Stomach (tissue), 4 donors: ENCODE measurements around the gene MED13L.

Source experiments
- EP300 ChIP-seq: sonication (generic); formaldehyde crosslinking; IDR thresholded peaks from one replicate; pipeline ENCODE4 v1.6.1; 2017; ENCODE audit warnings: antibody characterized with exemption
- POLR2A ChIP-seq, 4 donors: fragments of 450-650 bp; IDR thresholded peaks; one replicate each; pipeline ENCODE4 v1.6.1; 2016; ENCODE audit warnings: antibody characterized with exemption in 4 of 4, control low read depth in 2 of 4, mild to moderate bottlenecking in 1 of 4, moderate library complexity in 1 of 4
- POLR2AphosphoS5 ChIP-seq, 3 donors: sonication (generic); formaldehyde crosslinking; IDR thresholded peaks; one replicate each; pipeline ENCODE4 v1.6.1; 2016; ENCODE audit warnings: antibody characterized with exemption in 3 of 3
- TF ChIP-seq, protein P1 (sequence below), 7 experiments: fragments of 450-650 bp in 4 of 7; fragments of 200-600 bp in 3 of 7; sonication (generic) in 3 of 7; IDR thresholded peaks; one replicate each; pipeline ENCODE4 v1.5.1; 2016 to 2019; ENCODE audit warnings: antibody characterized with exemption in 7 of 7, control low read depth in 2 of 7, mild to moderate bottlenecking in 1 of 7

DNA sequence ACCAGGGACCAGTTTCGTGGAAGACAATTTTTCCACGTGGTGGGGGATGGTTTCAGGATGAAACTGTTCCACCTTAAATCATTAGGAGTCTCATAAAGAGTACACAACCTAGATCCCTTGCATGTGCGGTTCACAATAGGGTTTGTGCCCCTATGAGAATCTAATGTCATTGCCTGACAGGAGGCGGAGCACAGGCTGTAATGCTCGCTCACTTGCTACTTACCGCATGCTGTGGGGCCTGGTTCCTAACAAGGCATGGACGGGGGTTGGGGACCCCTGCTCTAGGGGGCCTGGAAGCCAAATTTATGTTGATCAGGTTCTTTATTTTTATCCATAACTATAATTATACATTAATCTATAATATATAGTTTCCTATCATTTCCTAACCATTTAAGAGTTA, 315.3 kb downstream of the MED13L start:
- TF ChIP-seq POLR2A (IDR thresholded peaks at IDR 0.05), result no peak
- TF ChIP-seq, protein P1, sequence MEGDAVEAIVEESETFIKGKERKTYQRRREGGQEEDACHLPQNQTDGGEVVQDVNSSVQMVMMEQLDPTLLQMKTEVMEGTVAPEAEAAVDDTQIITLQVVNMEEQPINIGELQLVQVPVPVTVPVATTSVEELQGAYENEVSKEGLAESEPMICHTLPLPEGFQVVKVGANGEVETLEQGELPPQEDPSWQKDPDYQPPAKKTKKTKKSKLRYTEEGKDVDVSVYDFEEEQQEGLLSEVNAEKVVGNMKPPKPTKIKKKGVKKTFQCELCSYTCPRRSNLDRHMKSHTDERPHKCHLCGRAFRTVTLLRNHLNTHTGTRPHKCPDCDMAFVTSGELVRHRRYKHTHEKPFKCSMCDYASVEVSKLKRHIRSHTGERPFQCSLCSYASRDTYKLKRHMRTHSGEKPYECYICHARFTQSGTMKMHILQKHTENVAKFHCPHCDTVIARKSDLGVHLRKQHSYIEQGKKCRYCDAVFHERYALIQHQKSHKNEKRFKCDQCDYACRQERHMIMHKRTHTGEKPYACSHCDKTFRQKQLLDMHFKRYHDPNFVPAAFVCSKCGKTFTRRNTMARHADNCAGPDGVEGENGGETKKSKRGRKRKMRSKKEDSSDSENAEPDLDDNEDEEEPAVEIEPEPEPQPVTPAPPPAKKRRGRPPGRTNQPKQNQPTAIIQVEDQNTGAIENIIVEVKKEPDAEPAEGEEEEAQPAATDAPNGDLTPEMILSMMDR (IDR thresholded peaks at IDR 0.05), result no peak
- TF ChIP-seq EP300, result no peak
- TF ChIP-seq POLR2AphosphoS5 (IDR thresholded peaks at IDR 0.05), result no peak
